HG03378 (cell line): Measurements from ENCODE around the gene CLK3.

Source experiments
- ATAC-seq: cut with Tn5 transposase; IDR thresholded peaks from one replicate; pipeline ENCODE4 v1.9.1; 2021; ENCODE audit warnings: mild to moderate bottlenecking, moderate library complexity; ENCODE audit not compliant: unreplicated experiment

CLK3 gene

GRCh38 chr15:74676801-74677200 is 61.2 kb downstream of the CLK3 start:
- no peak for ATAC-seq
